ENCODE results near the gene ENGASE.

The ENGASE gene

GRCh38 chr17:79039171-79039570 is 35.5 kb upstream of the ENGASE start:
- DNase-seq, result no peak

- no peak for DNase-seq
Measured at GRCh38 chr17:79039886-79040285, 34.7 kb upstream of the ENGASE start.

- DNase-seq, result no peak
Measured at GRCh38 chr17:79041041-79041570, 33.5 kb upstream of the ENGASE start.

- DNase-seq, result no peak
Measured at GRCh38 chr17:79041723-79042420, 32.8 kb upstream of the ENGASE start.

GRCh38 chr17:79042421-79043190 is 32.0 kb upstream of the ENGASE start:
- peak; percentile 54 for DNase-seq

- no peak for DNase-seq
Measured at GRCh38 chr17:79043191-79043930, 31.3 kb upstream of the ENGASE start.

GRCh38 chr17:79043931-79044320 is 30.7 kb upstream of the ENGASE start:
- DNase-seq, result no peak

GRCh38 chr17:79044462-79044861 is 30.2 kb upstream of the ENGASE start:
- no peak for DNase-seq

- DNase-seq, result no peak
Measured at GRCh38 chr17:79045001-79045729, 29.5 kb upstream of the ENGASE start.

- no peak for DNase-seq
Measured at GRCh38 chr17:79045842-79046196, 28.8 kb upstream of the ENGASE start.

- DNase-seq, result no peak
Measured at GRCh38 chr17:79046197-79046915, 28.3 kb upstream of the ENGASE start.

- DNase-seq, result no peak
Measured at GRCh38 chr17:79046916-79047280, 27.7 kb upstream of the ENGASE start.

- DNase-seq, result no peak
Measured at GRCh38 chr17:79047291-79047920, 27.2 kb upstream of the ENGASE start.

- no peak for DNase-seq
Measured at GRCh38 chr17:79047923-79048825, 26.4 kb upstream of the ENGASE start.

- no peak for DNase-seq
Measured at GRCh38 chr17:79048826-79049755, 25.5 kb upstream of the ENGASE start.

- DNase-seq, result no peak
Measured at GRCh38 chr17:79049821-79050220, 24.8 kb upstream of the ENGASE start.

GRCh38 chr17:79050551-79050950 is 24.1 kb upstream of the ENGASE start:
- DNase-seq, result no peak

GRCh38 chr17:79051306-79051705 is 23.3 kb upstream of the ENGASE start:
- DNase-seq, result no peak

- DNase-seq, result no peak
Measured at GRCh38 chr17:79052131-79052530, 22.5 kb upstream of the ENGASE start.
